Measurements from ENCODE around the gene FAM184B.

DNA sequence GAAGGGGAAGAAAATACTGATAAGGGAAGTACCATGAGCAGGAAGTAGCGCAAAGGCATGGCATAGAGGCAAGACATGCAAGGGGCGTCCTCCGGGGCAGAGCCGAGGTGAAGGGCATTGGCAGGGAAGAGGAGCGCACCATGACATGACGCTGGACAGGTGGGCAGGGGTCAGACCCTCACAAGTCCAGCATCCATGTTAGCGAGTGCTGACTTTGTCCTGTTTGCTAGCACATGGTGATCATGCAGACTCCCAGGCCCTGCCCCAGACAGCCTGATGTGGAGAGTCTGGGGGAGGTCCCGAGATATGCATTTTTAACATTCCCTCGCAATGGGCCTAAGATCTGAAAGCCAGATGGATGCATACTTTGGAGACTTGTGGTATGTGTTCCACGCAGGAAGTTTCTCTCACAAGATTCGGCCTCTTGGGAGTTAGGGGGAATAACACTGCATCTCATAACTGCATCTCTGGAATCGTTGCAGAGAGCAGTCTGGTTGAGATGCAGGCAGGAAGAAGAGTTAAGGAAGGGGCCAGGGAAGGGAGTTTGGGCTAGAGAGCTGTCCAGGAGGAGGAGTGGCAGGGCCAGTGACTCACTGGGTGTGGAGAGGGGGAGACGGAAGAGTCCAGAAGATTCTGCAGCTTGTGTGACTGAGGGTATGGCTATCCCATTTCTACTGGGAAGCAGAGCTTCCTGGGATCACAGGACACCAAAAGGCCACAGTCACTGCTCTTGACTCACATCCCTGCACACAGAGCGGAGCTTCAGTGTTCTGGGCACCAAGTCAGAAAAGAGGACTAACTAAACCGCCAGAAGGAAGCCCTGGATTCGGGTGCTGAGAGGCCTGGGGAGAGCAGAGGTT lies 59.7 kb downstream of the FAM184B start:
- no peak for TF ChIP-seq ZNF138 (CRISPR knock-in tag; conservative IDR thresholded peaks at IDR 0.05)
- TF ChIP-seq TP53 (CRISPR knock-in tag; IDR thresholded peaks at IDR 0.05): no peak
- TF ChIP-seq, protein P1, sequence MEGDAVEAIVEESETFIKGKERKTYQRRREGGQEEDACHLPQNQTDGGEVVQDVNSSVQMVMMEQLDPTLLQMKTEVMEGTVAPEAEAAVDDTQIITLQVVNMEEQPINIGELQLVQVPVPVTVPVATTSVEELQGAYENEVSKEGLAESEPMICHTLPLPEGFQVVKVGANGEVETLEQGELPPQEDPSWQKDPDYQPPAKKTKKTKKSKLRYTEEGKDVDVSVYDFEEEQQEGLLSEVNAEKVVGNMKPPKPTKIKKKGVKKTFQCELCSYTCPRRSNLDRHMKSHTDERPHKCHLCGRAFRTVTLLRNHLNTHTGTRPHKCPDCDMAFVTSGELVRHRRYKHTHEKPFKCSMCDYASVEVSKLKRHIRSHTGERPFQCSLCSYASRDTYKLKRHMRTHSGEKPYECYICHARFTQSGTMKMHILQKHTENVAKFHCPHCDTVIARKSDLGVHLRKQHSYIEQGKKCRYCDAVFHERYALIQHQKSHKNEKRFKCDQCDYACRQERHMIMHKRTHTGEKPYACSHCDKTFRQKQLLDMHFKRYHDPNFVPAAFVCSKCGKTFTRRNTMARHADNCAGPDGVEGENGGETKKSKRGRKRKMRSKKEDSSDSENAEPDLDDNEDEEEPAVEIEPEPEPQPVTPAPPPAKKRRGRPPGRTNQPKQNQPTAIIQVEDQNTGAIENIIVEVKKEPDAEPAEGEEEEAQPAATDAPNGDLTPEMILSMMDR (IDR thresholded peaks at IDR 0.05): no peak
- TF ChIP-seq NR2C2 (CRISPR knock-in tag; IDR thresholded peaks at IDR 0.05): no peak
- TF ChIP-seq JUN (CRISPR knock-in tag; IDR thresholded peaks at IDR 0.05): no peak
- TF ChIP-seq, protein P2, sequence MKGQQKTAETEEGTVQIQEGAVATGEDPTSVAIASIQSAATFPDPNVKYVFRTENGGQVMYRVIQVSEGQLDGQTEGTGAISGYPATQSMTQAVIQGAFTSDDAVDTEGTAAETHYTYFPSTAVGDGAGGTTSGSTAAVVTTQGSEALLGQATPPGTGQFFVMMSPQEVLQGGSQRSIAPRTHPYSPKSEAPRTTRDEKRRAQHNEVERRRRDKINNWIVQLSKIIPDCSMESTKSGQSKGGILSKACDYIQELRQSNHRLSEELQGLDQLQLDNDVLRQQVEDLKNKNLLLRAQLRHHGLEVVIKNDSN (CRISPR knock-in tag; IDR thresholded peaks at IDR 0.05): no peak
- TF ChIP-seq ZBTB21 (CRISPR knock-in tag; IDR thresholded peaks at IDR 0.05; ENCODE audit: borderline replicate concordance): no peak
- TF ChIP-seq CREM (CRISPR knock-in tag; IDR thresholded peaks at IDR 0.05): no peak
- TF ChIP-seq, protein P3, sequence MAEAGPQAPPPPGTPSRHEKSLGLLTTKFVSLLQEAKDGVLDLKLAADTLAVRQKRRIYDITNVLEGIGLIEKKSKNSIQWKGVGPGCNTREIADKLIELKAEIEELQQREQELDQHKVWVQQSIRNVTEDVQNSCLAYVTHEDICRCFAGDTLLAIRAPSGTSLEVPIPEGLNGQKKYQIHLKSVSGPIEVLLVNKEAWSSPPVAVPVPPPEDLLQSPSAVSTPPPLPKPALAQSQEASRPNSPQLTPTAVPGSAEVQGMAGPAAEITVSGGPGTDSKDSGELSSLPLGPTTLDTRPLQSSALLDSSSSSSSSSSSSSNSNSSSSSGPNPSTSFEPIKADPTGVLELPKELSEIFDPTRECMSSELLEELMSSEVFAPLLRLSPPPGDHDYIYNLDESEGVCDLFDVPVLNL (CRISPR knock-in tag; IDR thresholded peaks at IDR 0.05; ENCODE audit: borderline replicate concordance, low read depth): no peak
- TF ChIP-seq, protein P4, sequence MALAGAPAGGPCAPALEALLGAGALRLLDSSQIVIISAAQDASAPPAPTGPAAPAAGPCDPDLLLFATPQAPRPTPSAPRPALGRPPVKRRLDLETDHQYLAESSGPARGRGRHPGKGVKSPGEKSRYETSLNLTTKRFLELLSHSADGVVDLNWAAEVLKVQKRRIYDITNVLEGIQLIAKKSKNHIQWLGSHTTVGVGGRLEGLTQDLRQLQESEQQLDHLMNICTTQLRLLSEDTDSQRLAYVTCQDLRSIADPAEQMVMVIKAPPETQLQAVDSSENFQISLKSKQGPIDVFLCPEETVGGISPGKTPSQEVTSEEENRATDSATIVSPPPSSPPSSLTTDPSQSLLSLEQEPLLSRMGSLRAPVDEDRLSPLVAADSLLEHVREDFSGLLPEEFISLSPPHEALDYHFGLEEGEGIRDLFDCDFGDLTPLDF (CRISPR knock-in tag; IDR thresholded peaks at IDR 0.05): no peak
- TF ChIP-seq, protein P5, sequence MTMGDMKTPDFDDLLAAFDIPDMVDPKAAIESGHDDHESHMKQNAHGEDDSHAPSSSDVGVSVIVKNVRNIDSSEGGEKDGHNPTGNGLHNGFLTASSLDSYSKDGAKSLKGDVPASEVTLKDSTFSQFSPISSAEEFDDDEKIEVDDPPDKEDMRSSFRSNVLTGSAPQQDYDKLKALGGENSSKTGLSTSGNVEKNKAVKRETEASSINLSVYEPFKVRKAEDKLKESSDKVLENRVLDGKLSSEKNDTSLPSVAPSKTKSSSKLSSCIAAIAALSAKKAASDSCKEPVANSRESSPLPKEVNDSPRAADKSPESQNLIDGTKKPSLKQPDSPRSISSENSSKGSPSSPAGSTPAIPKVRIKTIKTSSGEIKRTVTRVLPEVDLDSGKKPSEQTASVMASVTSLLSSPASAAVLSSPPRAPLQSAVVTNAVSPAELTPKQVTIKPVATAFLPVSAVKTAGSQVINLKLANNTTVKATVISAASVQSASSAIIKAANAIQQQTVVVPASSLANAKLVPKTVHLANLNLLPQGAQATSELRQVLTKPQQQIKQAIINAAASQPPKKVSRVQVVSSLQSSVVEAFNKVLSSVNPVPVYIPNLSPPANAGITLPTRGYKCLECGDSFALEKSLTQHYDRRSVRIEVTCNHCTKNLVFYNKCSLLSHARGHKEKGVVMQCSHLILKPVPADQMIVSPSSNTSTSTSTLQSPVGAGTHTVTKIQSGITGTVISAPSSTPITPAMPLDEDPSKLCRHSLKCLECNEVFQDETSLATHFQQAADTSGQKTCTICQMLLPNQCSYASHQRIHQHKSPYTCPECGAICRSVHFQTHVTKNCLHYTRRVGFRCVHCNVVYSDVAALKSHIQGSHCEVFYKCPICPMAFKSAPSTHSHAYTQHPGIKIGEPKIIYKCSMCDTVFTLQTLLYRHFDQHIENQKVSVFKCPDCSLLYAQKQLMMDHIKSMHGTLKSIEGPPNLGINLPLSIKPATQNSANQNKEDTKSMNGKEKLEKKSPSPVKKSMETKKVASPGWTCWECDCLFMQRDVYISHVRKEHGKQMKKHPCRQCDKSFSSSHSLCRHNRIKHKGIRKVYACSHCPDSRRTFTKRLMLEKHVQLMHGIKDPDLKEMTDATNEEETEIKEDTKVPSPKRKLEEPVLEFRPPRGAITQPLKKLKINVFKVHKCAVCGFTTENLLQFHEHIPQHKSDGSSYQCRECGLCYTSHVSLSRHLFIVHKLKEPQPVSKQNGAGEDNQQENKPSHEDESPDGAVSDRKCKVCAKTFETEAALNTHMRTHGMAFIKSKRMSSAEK (CRISPR knock-in tag; IDR thresholded peaks at IDR 0.05; ENCODE audit: borderline replicate concordance): no peak
- TF ChIP-seq, protein P6, sequence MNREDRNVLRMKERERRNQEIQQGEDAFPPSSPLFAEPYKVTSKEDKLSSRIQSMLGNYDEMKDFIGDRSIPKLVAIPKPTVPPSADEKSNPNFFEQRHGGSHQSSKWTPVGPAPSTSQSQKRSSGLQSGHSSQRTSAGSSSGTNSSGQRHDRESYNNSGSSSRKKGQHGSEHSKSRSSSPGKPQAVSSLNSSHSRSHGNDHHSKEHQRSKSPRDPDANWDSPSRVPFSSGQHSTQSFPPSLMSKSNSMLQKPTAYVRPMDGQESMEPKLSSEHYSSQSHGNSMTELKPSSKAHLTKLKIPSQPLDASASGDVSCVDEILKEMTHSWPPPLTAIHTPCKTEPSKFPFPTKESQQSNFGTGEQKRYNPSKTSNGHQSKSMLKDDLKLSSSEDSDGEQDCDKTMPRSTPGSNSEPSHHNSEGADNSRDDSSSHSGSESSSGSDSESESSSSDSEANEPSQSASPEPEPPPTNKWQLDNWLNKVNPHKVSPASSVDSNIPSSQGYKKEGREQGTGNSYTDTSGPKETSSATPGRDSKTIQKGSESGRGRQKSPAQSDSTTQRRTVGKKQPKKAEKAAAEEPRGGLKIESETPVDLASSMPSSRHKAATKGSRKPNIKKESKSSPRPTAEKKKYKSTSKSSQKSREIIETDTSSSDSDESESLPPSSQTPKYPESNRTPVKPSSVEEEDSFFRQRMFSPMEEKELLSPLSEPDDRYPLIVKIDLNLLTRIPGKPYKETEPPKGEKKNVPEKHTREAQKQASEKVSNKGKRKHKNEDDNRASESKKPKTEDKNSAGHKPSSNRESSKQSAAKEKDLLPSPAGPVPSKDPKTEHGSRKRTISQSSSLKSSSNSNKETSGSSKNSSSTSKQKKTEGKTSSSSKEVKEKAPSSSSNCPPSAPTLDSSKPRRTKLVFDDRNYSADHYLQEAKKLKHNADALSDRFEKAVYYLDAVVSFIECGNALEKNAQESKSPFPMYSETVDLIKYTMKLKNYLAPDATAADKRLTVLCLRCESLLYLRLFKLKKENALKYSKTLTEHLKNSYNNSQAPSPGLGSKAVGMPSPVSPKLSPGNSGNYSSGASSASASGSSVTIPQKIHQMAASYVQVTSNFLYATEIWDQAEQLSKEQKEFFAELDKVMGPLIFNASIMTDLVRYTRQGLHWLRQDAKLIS (CRISPR knock-in tag; IDR thresholded peaks at IDR 0.05; ENCODE audit: borderline replicate concordance): no peak
- no peak for TF ChIP-seq ZNF263 (CRISPR knock-in tag; IDR thresholded peaks at IDR 0.05; ENCODE audit: low read depth)
- TF ChIP-seq SMAD3 (CRISPR knock-in tag; IDR thresholded peaks at IDR 0.05; ENCODE audit: borderline replicate concordance): no peak

Data from WTC11 (cell line).